HG02678 (cell line): Measurements from ENCODE around the gene SPATA31A6.
"Not testable (repeated sequence)": the region's sequence is repeated elsewhere in the genome, so short reads cannot be mapped to it uniquely, and the experiment has no call there.

ENCODE experiments used
- ATAC-seq: cut with Tn5 transposase; IDR thresholded peaks from one replicate; pipeline ENCODE4 v1.9.1; 2021; ENCODE audit warnings: mild to moderate bottlenecking, moderate library complexity; ENCODE audit not compliant: unreplicated experiment

Gene SPATA31A6

DNA sequence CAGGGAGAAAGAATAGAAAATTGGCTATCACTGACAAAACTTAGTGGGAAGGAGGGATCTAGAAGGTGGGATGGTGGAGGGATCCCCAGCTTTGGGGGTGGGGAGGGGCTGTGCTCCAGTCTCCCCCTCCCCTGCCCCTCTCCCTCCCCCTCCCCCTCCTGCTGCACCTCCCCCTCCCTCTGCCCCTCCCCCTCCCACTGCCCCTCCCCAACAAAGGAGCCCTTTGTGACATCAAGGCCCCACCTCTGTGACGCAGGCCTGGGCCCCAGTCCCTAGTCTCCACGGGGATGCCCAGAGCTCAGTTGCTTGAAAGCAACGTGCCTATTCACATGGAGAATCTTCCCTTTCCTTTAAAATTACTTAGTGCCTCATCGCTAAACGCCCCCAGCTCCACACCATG lies at the start of gene SPATA31A6:
SPATA31A6 (plus strand) TSS at position 301 of the 400 bp plus-strand sequence; CDS start at position 330, 29 bp downstream.
- ATAC-seq, result not testable (repeated sequence)

DNA sequence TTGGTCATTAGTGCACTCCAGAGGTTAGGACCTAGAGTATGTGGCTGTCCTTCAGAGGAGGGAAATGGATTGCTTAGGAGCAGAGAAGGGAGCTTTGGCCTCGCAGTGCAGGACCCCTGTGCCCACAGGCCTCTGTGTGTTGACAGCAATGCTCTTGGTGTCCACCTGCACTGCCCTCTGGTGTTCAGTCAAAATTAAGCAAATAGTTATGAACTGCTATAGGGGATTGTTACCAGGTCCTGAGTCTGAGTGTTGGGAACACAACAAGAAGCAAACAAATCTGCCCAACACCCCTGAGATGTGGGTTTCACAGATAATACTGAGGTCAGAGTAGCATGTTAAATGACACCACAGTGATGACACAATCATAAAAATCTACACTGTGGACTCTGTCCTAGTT lies 23.2 kb upstream of the SPATA31A6 start:
- not testable (repeated sequence) for ATAC-seq

- ATAC-seq, result not testable (repeated sequence)
Observed at GRCh38 chr9:42219861-42220260, 36.4 kb downstream of the SPATA31A6 start.

DNA sequence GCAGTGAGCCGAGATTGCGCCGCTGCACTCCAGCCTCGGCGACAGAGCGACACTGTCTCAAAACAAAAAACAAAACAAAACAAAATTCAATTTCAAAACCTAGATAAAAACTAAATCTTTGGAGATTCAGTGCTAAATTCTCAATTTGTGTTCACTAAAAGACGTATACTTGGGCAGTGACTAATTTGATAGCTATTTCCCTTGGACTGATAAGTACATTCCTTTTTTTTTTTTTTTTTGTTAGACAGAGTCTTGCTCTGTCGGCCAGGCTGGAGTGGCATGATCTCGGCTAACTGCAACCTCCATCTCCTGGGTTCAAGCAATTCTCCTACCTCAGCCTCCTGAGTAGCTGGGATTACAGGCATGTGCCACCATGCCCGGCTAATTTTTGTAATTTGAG lies 39.8 kb downstream of the SPATA31A6 start:
- ATAC-seq, result not testable (repeated sequence)

- ATAC-seq, result not testable (repeated sequence)
Observed at GRCh38 chr9:42233031-42233430, 49.6 kb downstream of the SPATA31A6 start.

- ATAC-seq, result not testable (repeated sequence)
Observed at GRCh38 chr9:42234610-42235009, 51.2 kb downstream of the SPATA31A6 start.

GRCh38 chr9:42235352-42235991 lies 52.0 kb downstream of the SPATA31A6 start:
- ATAC-seq, result not testable (repeated sequence)

GRCh38 chr9:42236097-42236496 lies 52.6 kb downstream of the SPATA31A6 start:
- ATAC-seq, result not testable (repeated sequence)

DNA sequence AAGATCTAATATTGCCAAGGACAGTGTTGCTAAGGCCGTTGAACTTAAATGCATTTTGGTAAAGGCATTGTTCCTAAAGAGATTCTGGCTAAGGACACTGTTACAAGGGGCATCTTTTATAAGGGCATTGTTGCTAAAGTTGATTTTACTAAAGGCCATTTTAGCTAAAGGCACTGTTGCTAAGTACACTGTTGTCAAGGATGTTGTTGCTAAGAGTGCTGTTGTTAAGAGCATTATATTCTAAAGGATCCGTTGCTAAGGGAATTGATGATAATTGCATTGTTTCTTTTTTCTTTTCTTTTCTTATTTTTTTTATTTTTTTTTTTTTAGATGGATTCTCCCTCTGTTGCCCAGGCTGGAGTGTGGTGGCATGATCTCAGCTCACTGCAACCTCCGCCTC lies 53.9 kb downstream of the SPATA31A6 start:
- not testable (repeated sequence) for ATAC-seq

DNA sequence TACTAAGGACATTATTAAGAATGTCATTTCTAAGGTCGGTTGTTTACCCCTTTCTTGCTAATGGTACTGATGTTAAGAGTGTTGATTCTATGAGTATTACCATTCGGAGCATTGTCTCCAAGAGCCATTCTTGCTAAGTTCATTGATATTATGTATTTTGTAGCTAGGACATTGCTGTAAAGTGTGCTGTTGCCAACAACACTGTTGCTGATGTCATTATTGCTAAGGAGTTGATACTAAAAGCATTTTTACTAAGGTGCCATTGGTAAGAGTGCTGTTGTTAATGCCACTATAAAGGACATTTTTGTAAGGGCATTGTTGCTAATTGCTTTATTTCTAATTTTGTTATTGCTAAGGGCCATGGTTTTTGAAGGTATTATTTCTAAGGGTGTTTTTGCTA lies 55.4 kb downstream of the SPATA31A6 start:
- ATAC-seq, result not testable (repeated sequence)
